Measurements from ENCODE around the gene ERAP2. TPM values are rescaled to one million over a fixed set of nuclear protein-coding genes. Genes with fewer than 3 reads are reported as not detected.

The ERAP2 gene
- total and polyA plus RNA-seq, 8 donors, result 0.68 to 26.8 (median 12.4) TPM

GRCh38 chr5:96942911-96943310 is 66.6 kb downstream of the ERAP2 start:
- Histone ChIP-seq H3K4me1 (peaks cover under 1 to 45% (median 27%) of the 10 kb centered on the region in 4 donors), H3K27ac (no peak overlapping the region), H3K9me3 (no peaks in the 10 kb centered on the region), H3K4me3 (no peak overlapping the region), H3K27me3 (no peaks in the 10 kb centered on the region), H3K36me3 (no peaks in the 10 kb centered on the region)
- no peak for DNase-seq
- WGBS, 5 donors, result 90 to 100% (median 98%) methylated on average over 1 of the region's 1 CpG
- no peak for TF ChIP-seq POLR2A (IDR thresholded peaks at IDR 0.05)
- TF ChIP-seq POLR2AphosphoS5 (IDR thresholded peaks at IDR 0.05), result no peak
- TF ChIP-seq, protein P1, sequence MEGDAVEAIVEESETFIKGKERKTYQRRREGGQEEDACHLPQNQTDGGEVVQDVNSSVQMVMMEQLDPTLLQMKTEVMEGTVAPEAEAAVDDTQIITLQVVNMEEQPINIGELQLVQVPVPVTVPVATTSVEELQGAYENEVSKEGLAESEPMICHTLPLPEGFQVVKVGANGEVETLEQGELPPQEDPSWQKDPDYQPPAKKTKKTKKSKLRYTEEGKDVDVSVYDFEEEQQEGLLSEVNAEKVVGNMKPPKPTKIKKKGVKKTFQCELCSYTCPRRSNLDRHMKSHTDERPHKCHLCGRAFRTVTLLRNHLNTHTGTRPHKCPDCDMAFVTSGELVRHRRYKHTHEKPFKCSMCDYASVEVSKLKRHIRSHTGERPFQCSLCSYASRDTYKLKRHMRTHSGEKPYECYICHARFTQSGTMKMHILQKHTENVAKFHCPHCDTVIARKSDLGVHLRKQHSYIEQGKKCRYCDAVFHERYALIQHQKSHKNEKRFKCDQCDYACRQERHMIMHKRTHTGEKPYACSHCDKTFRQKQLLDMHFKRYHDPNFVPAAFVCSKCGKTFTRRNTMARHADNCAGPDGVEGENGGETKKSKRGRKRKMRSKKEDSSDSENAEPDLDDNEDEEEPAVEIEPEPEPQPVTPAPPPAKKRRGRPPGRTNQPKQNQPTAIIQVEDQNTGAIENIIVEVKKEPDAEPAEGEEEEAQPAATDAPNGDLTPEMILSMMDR (IDR thresholded peaks at IDR 0.05), result no peak
- TF ChIP-seq EP300 (IDR thresholded peaks at IDR 0.05), result no peak
- intact Hi-C loops (cut with DNase I; ENCODE audit: low total_unique reads), result no loop called here

DNA sequence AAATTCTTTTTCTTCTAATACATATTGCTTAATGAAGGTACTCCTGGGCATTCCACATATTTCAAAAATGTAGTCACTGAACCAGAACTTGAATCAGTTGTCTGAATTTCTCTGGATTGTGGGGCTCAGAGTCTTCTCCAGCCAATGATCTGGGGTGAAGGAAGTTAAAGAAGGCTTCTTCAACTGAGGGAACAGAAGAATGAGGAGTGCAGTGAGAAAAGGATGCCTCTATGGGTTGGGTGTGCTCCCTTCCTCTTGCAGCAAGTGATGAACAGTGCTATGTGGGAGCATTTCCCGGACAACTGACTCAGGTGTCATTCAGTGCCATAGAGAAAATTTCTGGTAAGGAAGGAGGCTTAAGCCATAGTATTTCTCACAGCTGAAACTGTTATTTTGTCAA is 67.5 kb downstream of the ERAP2 start:
- H3K36me3 ChIP-seq, result no peaks in the 10 kb centered on the region
- no peaks in the 10 kb centered on the region for H3K27me3 ChIP-seq
- H3K27ac ChIP-seq, result no peak overlapping the region
- no peak for DNase-seq
- 89 to 95% (median 89%) methylated on average over 1 of the region's 1 CpG for WGBS, 5 donors
- H3K9me3 ChIP-seq, result no peaks in the 10 kb centered on the region
- TF ChIP-seq POLR2AphosphoS5 (IDR thresholded peaks at IDR 0.05) (no peak), EP300 (IDR thresholded peaks at IDR 0.05) (no peak), POLR2A (IDR thresholded peaks at IDR 0.05) (no peak)
- TF ChIP-seq, protein P1 (IDR thresholded peaks at IDR 0.05), result no peak
- H3K4me3 ChIP-seq, result no peak overlapping the region
- H3K4me1 ChIP-seq, result peaks cover 0 to 39% (median 21%) of the 10 kb centered on the region in 4 donors
- intact Hi-C loops (cut with DNase I; ENCODE audit: low total_unique reads), result no loop called here

- Histone ChIP-seq H3K4me1 (peaks cover 0 to 34% (median 15%) of the 10 kb centered on the region in 4 donors), H3K27ac (no peak overlapping the region), H3K4me3 (no peak overlapping the region), H3K27me3 (no peaks in the 10 kb centered on the region), H3K36me3 (no peaks in the 10 kb centered on the region), H3K9me3 (no peaks in the 10 kb centered on the region)
- intact Hi-C loops (cut with DNase I; ENCODE audit: low total_unique reads), result no loop called here
- DNase-seq, result no peak
- WGBS, 5 donors, result 56 to 92% (median 88%) methylated on average over 5 of the region's 5 CpGs
- TF ChIP-seq POLR2A (IDR thresholded peaks at IDR 0.05) (no peak), EP300 (IDR thresholded peaks at IDR 0.05) (no peak), POLR2AphosphoS5 (IDR thresholded peaks at IDR 0.05) (no peak)
- TF ChIP-seq, protein P1 (IDR thresholded peaks at IDR 0.05), result no peak
Observed at GRCh38 chr5:96945144-96945897, 69.0 kb downstream of the ERAP2 start.

DNA sequence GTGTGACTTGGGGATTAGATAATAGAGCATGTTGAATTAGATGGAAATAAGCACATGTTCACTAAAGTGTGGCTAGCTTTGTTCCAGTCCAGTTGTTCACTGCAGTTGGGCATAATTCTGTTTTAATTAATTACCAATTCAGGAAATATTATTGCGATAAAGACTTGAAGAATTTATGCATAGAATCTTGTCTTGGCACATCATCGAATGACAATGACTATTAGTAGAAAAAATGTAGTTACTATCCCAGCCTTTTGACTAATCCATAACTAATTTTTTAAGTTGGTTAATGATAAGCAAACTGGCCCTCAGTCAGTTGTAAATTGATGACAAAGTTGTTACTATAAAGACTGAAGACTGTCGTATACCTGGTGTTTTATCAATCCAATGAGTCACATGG is 70.1 kb downstream of the ERAP2 start:
- Histone ChIP-seq H3K4me3 (no peak overlapping the region), H3K4me1 (peaks cover 0 to 32% (median 13%) of the 10 kb centered on the region in 4 donors), H3K27ac (no peak overlapping the region), H3K27me3 (no peaks in the 10 kb centered on the region), H3K9me3 (no peaks in the 10 kb centered on the region), H3K36me3 (no peaks in the 10 kb centered on the region)
- DNase-seq, result no peak
- 82 to 89% (median 83%) methylated on average over 3 of the region's 3 CpGs for WGBS, 5 donors
- intact Hi-C loops (cut with DNase I; ENCODE audit: low total_unique reads), result no loop called here
- TF ChIP-seq EP300 (IDR thresholded peaks at IDR 0.05) (no peak), POLR2A (IDR thresholded peaks at IDR 0.05) (no peak), POLR2AphosphoS5 (IDR thresholded peaks at IDR 0.05) (no peak)
- TF ChIP-seq, protein P1 (IDR thresholded peaks at IDR 0.05), result no peak
